ENCODE data around the gene C2orf81. TPM values are rescaled to one million over a fixed set of nuclear protein-coding genes. Genes with fewer than 3 reads are reported as not detected.

The C2orf81 gene
- total RNA-seq, 1 experiment from 2014 or later = 2.9 TPM

GRCh38 chr2:74425523-74425922, 4.1 kb upstream of the C2orf81 start:
- H3K36me3 Mint-ChIP-seq = peaks cover 53% of the 10 kb centered on the region
- ChIA-PET CTCF (interaction anchor here (0.9 kb wide), 1 partner anchor 91 kb away, joined by 3 read pairs; no protein-coding TSS in a partner anchor), POLR2A (no interaction called here)
- TF ChIP-seq ATF1 (CRISPR knock-in tag; IDR thresholded peaks at IDR 0.05) (no peak), CREM (CRISPR knock-in tag; IDR thresholded peaks at IDR 0.05) (no peak), ZNF232 (CRISPR knock-in tag; IDR thresholded peaks at IDR 0.05) (no peak), ZBTB21 (CRISPR knock-in tag; IDR thresholded peaks at IDR 0.05; ENCODE audit: borderline replicate concordance) (no peak), PREB (CRISPR knock-in tag; IDR thresholded peaks at IDR 0.05; ENCODE audit: borderline replicate concordance) (no peak), GTF2I (CRISPR knock-in tag; conservative IDR thresholded peaks at IDR 0.05) (no peak), AFF4 (CRISPR knock-in tag; IDR thresholded peaks at IDR 0.05; ENCODE audit: borderline replicate concordance) (no peak), NR2C2 (CRISPR knock-in tag; IDR thresholded peaks at IDR 0.05) (no peak), HMGXB4 (CRISPR knock-in tag; IDR thresholded peaks at IDR 0.05) (no peak), NR1H2 (CRISPR knock-in tag; IDR thresholded peaks at IDR 0.05) (no peak), ATF3 (CRISPR knock-in tag; conservative IDR thresholded peaks at IDR 0.05) (no peak), NFE2L1 (CRISPR knock-in tag; IDR thresholded peaks at IDR 0.05) (no peak), ZNF423 (CRISPR knock-in tag; IDR thresholded peaks at IDR 0.05) (no peak), TCF7 (CRISPR knock-in tag; IDR thresholded peaks at IDR 0.05; ENCODE audit: low read depth) (no peak), FOXJ3 (CRISPR knock-in tag; IDR thresholded peaks at IDR 0.05; ENCODE audit: borderline replicate concordance) (no peak), TEAD4 (CRISPR knock-in tag; IDR thresholded peaks at IDR 0.05) (no peak)
- no peak for ATAC-seq
- H3K9me3 Mint-ChIP-seq = no peaks in the 10 kb centered on the region
- H3K4me1 Mint-ChIP-seq = peaks cover 14% of the 10 kb centered on the region
- H3K4me3 Mint-ChIP-seq = no peak overlapping the region
- H3K27me3 Mint-ChIP-seq (ENCODE audit: low read depth) = peaks cover 28% of the 10 kb centered on the region
- H3K27ac Mint-ChIP-seq = peak overlapping the region; percentile 69
- no peak for DNase-seq (ENCODE audit: low spot score)

GRCh38 chr2:74424995-74425406, 3.6 kb upstream of the C2orf81 start:
- Mint-ChIP-seq H3K4me1 (peaks cover 14% of the 10 kb centered on the region), H3K27me3 (ENCODE audit: low read depth) (peaks cover 34% of the 10 kb centered on the region), H3K27ac (peak overlapping the region; percentile 42), H3K36me3 (peaks cover 50% of the 10 kb centered on the region), H3K9me3 (no peaks in the 10 kb centered on the region), H3K4me3 (no peak overlapping the region)
- ChIA-PET POLR2A (no interaction called here), CTCF (interaction anchor here (0.6 to 0.9 kb wide), 2 partner anchors 9 to 90 kb away, joined by 3 to 4 read pairs; no protein-coding TSS in a partner anchor)
- DNase-seq (ENCODE audit: low spot score) (no peak), ATAC-seq (no peak)
- TF ChIP-seq PREB (CRISPR knock-in tag; IDR thresholded peaks at IDR 0.05; ENCODE audit: borderline replicate concordance) (0 out of 2 replicates have a peak, but pooled peaks have one; percentile 14), ELF4 (CRISPR knock-in tag; IDR thresholded peaks at IDR 0.05; ENCODE audit: low read depth) (no peak)

Data from WTC11 (cell line).